ENCODE measurements around the gene KCNJ6.
"Not testable (repeated sequence)": the region's sequence is repeated elsewhere in the genome, so short reads cannot be mapped to it uniquely, and the experiment has no call there.

KCNJ6 gene

GRCh38 chr21:37592496-37592895, 323.8 kb downstream of the KCNJ6 start:
- no peak for DNase-seq

GRCh38 chr21:37591994-37592393, 324.3 kb downstream of the KCNJ6 start:
- not testable (repeated sequence) for DNase-seq

DNA sequence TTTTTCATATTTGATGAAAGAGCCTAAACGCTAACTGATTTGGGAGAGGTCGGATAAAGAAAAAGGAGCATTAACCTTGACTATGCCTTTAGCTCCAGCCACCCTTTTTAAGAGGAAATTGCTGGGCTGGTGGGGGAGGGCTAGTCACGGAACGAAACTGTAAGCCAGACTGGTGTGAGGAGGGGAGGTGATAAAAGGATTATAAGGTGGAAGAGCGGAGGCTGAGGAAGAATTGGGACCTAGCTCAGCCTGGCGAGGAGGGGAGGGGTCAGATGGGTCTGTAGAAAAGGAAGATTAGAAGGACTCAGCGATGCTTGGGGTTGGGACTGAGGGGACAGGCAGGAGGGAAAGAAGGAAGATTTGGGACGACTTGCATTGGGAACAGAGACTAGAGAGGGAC, 325.4 kb downstream of the KCNJ6 start:
- not testable (repeated sequence) for DNase-seq

DNA sequence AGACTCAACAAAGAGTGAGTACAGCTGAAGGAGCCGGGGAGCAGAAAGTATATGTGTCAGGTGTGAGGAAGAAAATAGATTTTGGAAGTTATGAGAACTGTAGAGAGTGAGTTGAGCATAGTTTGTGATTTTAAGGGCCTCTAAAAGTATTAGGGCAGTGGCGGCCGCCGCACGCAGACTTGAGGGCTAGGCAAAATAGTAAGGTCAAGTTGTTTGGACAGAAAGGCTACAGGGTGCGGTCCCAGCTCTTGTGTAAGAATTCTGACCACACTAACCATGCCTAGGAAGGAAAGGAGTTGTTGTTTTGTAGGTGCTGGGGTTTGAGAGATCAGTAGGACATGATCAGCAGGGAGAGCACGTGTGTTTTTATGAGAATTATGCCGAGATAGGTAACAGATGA, 327.6 kb downstream of the KCNJ6 start:
- DNase-seq, result not testable (repeated sequence)

GRCh38 chr21:37587635-37588177, 328.6 kb downstream of the KCNJ6 start:
- no peak for DNase-seq

GRCh38 chr21:37587203-37587602, 329.1 kb downstream of the KCNJ6 start:
- DNase-seq, result no peak

- peak; percentile 15 for DNase-seq
Measured at GRCh38 chr21:37582590-37582989, 333.7 kb downstream of the KCNJ6 start.

- DNase-seq, result no peak
Measured at GRCh38 chr21:37580666-37581065, 335.6 kb downstream of the KCNJ6 start.

- DNase-seq, result no peak
Measured at GRCh38 chr21:37579356-37579755, 336.9 kb downstream of the KCNJ6 start.

- no peak for DNase-seq
Measured at GRCh38 chr21:37578471-37579126, 337.7 kb downstream of the KCNJ6 start.

GRCh38 chr21:37576929-37577328, 339.3 kb downstream of the KCNJ6 start:
- DNase-seq, result not testable (repeated sequence)

DNA sequence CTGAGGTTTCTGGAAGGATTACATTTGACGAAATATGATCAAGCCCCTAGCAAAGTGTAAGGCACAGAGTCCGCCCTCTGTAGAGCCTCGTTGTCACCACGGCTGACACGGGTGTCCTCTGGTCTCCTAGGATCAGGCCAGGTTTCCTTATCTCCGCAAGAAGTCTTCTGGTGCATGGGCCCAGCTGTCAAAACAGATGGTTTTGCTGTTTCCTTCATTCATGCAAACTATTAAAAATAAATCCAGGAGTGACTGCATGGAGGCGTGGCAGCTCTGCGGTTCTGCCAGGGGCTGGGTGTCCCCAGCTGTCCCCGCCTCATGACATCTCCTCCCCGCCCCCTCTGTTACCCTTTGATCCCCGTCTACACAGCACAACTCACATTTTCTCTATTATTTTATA, 340.7 kb downstream of the KCNJ6 start:
- no peak for DNase-seq

GRCh38 chr21:37574751-37575150, 341.5 kb downstream of the KCNJ6 start:
- DNase-seq, result no peak

DNA sequence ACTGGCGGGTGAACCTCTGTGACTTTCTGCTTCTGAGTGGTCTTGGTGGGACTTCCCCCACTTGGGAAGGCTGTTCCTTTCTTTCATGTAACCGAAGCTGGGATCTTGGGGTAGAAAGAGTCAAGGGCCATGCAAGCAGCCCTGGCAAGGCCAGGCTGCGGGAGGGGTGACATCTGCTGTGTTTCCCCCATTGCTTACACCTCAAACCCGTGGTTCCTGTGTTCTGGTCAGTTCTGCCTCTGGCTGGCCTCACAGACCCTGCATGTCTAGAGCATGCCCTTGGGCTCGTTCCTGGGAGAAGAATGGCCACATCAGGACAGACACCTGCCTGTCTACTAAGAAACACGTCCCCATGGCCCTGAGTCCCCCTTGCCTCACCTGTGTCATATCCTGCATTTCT, 341.9 kb downstream of the KCNJ6 start:
- DNase-seq, result no peak

GRCh38 chr21:37571442-37571841, 344.8 kb downstream of the KCNJ6 start:
- DNase-seq, result no peak

DNA sequence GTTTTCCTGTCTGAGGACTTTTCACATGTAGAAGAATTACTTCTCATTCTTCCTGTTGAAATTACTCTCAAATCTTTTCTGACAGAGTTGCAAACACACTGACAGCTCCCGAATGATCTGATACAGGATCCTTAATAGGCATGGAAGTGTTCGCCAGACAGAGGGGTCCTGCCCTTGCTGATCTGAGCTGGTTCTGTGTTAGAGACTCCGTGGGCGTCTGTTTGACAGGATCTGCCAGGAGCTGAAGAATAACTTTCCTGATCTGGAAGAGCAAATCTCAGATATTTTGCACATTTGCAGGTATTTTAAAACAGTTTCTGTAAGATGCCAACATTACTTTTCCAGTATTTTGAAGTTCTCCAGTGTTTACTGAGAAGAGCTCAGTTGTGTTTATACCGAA, 347.3 kb downstream of the KCNJ6 start:
- no peak for DNase-seq

DNA sequence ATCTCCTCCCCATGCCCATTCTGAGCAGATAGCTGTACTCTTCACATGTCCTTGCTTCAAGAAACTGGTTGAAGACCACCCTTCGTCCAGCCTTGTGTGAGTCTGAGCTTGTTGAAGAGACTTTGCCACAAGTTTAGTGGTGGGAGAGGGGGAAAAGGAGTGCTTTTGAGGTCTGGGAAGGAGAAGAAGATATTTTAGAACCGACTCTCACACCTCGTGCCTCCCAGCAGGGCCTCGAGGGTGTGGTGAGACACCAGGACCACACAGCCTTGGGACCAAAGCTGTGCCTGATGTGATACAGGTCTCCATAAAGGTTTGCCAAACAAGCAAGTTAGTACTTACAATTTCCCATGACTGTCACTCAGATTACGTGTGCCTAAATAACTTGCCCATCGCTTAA, 347.8 kb downstream of the KCNJ6 start:
- no peak for DNase-seq

GRCh38 chr21:37566790-37567615, 349.3 kb downstream of the KCNJ6 start:
- no peak for DNase-seq

GRCh38 chr21:37565530-37566223, 350.6 kb downstream of the KCNJ6 start:
- DNase-seq, result peak; percentile 39

DNA sequence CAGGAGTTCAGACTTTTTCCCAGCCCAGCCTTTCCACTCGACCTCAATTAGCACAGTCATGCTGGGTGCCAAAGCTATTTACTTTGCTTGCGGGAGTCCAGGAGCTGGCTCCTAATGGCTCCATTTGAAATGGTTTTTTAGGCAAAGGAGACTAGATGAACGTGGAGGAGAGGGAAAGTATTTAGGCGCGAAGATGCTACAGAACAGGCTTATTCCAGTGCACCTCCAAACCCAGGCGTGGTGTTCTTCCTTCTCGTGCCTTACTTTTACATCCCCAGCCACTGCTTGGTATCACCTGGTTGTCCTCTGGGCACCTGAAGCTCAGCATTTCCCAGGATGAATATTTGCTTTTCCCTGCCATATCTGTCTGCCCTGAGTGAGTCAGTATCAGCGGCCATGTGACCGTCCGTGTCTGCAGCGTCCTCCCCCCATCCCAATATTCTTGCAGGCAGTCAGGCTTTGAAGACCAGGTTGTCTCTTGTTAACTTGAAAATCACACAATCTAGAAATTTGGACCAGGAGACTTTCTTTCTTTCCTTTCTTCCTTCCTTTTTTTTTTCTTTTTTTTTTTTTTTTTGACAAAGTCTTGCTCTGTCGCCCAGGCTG, 351.2 kb downstream of the KCNJ6 start:
- peak; percentile 67 for DNase-seq

GRCh38 chr21:37564341-37564923, 351.8 kb downstream of the KCNJ6 start:
- DNase-seq, result peak; percentile 67

DNA sequence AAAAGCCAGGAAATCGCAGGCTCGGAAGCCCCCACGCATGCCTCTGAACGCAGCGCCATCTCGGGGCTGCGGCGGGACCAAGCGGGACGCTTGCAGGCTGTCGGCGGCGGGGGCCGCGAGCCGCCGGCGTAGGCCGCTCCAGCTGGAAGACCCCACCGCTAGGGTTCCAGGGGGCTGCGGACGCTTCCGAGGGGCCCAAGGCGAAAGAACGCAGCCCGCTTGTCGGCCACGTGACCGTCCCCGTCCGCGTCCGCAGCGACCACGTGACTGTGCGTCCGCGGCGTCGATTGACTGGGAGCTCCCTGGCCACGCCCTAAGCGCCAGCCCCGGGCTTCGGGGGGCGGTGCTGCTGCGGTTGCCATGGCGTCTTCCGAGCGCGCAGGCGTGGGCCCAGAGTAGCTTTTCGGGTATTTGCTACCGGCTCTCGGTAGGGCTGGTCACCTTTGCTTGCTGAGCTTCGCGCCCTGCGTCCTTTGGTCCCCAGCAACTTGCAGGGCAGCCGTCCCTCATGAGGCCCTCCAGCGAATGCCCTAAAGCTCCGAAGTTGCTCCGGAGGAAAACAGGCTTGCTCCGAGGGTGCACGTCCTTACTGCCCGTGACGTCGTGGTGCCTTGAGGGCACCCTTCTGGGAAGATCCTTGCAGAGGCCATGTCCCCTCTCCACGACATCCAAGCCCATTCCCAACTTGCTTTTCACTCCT, 352.5 kb downstream of the KCNJ6 start:
- DNase-seq, result peak; percentile 96

Data from NCI-H774 (cell line).